HTR-8/SVneo (cell line): Measurements from ENCODE around the gene CPA1.

Experiments used
- DNase-seq: peaks from one replicate; pipeline ENCODE4 v3.0.0; 2011; ENCODE audit warnings: low spot score, mixed read lengths; ENCODE audit not compliant: insufficient read length
- FAIRE-seq: peaks from 2 replicates; lab custom pipeline; 2011; peaks lifted over from hg19 to GRCh38; lab: Jason Lieb, UNC

The CPA1 gene

DNA sequence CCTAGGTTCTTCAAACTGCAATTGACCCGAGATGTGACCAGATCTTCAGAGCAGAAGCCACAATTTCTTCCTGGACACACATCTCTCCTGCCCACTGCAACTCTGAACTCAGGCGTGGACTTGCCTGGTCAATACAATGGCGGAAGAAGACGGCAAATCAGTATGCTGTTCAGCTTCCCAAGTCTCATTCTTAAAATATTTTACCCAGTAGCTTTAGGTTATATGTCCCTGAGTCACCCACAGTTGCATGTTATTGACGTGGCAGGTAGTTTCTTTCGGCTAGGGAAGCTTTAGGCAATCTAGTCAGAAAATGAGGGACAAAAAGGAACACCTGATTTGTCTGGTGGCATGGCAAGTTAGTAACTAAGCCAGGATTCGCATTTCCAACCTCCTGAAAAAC is 38.0 kb downstream of the CPA1 start:
- DNase-seq (no peak), FAIRE-seq (no peak)

DNA sequence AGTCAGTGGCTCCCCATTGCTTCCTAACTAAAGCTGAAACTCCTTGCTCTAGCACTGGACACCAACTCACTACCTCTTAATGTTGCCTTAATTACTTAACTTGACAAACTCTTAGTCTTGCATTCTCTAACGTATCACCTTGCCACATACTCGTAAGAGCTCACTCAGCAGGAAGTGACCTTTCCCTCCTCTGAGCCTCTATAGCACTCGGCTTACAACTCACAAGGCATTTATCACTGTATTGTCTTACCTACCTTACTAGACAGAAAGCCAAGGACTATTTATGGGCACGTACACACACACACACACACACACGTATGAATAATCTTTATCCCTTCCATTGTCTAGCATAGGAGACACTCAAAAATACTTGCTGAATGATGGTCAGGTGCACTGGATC is 39.4 kb downstream of the CPA1 start:
- no peak for FAIRE-seq
- DNase-seq, result no peak

DNA sequence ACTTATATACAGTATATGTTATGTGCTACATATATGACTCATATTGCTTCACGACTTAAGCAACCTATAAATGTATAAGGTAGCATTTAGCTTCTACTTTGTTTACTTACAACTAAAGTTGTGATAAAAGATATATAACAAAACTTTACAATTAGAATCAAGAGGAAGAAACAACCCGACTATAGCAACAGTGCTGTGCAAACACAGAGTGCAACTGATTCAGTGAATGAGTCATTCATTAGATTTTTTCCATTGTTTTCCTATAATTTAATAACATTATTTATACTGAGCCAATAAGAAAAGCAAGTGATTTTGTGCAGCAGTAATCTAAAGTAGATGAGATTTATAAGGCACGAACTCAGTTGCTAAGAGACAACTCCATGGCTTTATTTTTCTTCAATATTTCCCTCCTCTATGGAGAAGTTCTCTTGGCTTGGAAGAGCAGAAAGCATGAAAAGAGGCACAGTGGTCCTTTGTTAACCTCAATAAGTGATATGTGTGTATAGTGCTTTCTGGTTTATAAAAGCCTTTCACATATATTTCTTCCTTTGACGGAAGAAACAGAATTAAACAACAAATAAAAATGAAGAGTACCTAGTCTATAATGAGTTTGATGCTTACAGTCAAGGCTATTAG is 40.8 kb downstream of the CPA1 start:
- FAIRE-seq (no peak), DNase-seq (no peak)

DNA sequence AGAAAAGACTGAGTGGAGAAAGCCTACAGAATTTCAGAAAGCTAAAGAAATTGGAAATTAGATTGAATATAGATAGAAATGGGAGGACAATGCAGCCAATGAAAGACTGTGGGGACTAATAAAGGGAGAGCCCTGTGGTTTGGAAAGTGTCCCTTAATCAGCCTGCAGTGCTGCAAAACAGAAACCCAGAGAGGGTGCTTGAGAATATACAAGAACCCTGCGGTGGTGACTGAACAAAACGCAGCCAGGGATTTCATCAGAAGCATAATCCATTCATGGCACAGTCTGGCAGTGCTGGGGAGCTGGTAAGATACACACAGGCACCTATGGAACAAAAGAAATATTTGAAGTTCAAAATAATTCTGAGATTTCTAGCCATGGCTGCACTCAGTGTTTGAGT is 41.4 kb downstream of the CPA1 start:
- DNase-seq (no peak), FAIRE-seq (no peak)

DNA sequence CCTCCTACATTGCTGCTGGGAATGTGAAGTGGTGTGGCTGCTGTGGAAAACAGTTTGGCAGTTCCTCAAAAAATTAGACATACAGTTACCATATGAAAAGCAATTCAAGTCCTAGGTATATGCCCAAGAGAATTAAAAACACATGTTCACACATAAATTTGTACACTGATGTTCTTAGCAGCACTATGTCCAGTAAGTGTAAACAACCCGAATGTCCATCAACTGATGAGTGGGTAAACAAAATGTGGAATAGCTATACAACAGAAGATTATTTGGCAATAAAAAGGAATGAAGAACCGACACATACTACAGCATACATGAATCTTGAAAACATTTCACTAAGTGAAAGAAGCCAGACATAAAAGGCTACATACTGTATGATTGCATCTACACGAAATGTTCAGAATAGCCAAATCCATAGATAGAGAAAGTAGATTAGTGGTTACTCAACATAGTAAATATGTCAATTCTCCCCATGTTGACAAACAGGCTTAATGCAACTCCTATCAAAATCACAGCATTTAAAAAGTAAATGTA is 43.3 kb downstream of the CPA1 start:
- no peak for DNase-seq
- no peak for FAIRE-seq

DNA sequence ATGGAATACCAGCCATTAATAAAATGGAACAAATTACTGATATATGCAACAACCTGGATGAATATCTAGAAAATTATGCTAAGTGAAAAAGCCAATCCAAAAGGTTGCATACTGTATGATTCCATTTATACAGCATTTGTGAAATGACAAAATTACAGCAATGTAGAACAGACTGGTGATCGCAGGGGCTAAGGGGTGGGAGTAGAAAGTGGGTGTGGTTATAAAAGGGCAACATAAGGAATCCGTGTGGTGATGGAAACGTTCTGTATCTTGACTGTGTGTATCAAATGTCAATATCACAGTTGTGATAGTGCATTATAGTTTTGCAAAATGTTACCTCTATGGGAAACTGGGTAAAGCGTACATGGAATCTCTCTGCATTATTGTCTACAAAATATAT is 45.5 kb downstream of the CPA1 start:
- no peak for DNase-seq
- no peak for FAIRE-seq

DNA sequence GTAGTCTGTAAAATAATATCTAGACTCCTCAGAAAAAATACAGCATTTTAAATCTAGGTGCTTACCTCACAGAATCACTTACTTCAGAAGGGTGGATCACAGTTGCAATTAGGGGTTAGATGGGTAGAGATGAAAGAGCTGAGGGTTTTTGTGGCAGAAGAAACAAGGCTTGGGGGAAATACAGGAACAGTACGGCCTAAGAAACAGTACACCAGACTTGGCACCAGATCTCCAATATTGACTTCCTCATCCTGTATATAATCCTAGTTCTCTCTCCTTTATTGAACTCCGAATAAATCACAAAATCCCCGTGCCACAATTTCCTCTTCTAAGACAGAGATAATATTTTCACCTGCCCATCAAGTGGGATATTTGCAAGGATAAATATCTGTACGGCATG is 46.3 kb downstream of the CPA1 start:
- no peak for FAIRE-seq
- DNase-seq, result no peak

DNA sequence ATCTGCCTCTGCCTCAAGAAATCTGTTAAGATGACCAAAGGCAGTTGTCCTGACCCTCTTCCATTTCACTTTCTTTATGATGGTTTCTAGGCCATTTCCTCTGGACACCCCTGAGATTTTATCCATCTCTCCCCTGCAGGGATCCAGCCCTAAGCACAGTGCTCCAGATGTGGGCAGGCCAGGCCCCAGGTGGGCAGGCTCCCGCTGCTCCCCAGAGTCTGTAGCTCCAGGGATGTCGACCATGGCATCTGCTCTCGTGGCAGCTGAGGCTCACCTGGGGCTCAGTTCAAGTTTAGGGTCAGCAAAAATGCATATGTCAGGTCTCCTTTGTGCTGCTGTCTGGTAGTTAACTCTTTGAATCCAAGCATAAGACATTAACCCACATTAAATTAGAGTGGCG is 48.7 kb downstream of the CPA1 start:
- DNase-seq (no peak), FAIRE-seq (no peak)

DNA sequence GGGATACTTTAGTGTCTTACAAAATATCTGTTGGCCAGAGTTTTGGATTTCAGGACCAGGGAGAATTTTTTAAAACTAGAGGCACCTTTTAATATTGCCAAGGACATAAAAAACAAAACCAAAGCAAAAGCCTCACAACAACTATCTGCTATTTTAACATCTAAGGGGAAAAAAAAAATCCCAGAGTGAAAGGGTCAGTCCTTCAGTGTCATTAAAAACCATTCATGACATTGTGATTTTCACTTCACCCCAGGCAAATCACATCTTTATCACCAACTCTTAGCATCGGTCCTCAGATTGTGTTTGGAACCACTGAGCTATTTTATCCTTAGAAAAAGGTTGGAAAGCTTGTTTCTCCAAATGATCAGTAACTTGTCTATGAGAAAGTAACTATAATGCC is 49.8 kb downstream of the CPA1 start:
- no peak for DNase-seq
- FAIRE-seq, result no peak

DNA sequence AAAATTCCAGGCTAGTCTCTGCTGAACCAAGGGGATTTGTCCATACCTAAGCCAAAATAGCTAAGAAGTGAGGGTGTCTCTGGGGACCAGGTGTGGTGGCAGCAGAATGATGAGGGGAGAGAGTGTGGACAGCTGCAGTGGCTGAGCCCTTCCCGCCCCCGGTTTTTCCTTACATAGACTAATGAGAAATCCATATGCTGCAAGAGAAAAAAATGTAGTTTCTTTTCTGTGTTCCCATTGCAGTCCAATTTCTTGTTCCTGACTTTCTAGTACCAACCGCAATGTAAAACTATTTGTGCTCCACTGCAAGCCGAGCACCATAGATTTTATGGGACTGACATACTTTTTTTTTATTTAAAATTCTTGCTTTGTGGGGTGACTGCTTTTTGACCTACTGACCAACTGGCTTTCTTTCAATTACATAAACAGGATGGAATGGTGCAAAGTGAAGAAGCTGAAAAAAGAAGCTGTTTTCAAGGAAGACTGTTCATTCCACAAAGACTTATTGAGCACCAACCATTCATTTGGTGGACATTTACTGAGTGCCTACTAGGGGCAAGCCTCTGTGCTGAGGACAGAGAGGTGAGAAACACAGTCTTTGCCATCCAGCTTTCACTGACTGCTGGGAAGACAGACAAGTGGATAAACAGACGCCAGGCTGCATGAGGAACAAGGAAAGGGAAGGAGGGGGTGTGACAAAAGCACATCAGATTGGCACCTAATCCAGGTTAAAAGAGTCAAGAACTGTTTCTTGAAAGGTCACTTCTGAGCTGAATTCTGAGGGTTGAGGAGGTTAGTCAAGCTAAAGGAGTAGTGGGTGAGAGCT is 50.8 kb downstream of the CPA1 start:
- no peak for FAIRE-seq
- no peak for DNase-seq

DNA sequence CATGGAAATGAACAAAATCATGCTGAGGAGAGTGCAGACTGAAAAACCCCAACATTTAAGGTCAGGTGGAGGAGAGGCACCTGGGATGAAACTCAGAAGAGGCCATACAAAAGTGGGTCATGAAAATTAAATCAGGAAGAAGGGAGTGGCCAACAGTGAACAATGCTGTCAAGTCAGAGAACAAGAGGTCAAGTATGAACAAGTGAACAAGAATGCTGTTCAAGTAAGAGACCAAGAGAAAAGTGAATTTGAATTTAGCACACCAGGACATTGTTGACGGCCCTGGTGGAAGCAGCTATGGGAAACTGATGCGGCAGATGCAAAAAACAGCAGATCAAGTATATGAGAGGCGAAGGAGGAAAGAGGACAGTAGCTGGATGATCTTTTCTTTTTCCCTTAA is 52.6 kb downstream of the CPA1 start:
- no peak for FAIRE-seq
- no peak for DNase-seq

DNA sequence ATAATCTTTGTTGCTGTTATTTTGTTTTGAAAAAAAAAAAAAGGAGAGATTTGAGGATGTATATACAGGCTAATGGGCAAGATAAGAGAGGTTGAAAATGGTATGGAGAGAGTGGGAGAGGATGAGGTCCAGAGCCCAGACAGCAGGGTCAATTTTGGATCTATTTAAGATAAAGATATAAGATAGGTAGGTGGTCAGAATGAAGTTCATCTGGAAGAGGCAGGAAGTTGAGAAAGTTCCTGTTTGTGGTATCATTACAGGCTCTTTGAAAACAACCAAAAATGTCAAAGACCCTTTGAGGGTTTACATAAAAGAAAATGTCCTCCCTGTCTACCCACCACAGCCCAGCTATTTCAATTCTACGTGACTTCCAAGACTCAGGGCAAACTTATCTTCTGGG is 53.0 kb downstream of the CPA1 start:
- DNase-seq (no peak), FAIRE-seq (no peak)

DNA sequence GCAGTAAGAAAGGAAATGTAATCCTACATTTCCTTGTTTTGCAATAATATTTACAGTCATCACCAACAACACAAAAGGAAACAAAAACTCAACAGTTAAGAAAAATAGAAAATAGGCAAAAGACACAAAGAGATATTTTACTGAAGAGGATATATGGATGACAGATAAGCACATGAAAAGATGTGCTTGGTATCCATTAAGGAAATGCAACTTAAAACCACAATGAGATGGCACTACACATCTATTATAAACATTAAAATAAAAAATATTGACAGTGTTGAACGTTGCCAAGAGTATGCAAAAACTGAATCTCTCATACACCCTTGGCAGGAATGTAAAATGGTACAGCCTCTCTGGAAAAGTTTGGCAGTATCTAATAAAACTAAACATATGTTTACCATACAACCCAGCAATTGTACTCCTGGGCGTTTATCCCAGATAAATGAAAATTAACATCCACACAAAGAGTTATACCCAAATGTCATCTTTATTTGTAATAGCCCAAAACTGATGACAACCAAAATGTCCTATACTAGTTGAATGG is 55.1 kb downstream of the CPA1 start:
- DNase-seq (no peak), FAIRE-seq (no peak)

DNA sequence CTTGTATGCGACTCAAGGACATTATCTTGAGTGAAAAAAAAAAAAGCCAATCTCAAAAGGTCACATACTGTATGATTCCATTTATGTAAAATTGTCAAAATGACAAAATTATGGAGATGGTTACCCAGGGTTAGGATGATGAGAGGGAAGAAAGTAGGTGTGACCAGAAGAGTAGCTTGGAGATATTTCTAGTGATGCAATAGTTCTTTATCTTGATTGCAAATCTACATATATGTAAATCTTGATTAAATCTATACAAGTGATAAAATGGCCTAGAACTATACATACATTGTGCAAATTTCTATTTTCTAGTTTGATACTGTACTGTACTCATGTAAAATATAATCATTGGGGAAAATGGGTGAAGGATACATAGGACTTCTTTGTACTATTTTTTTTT is 56.0 kb downstream of the CPA1 start:
- FAIRE-seq (no peak), DNase-seq (no peak)
